ENCODE results near the gene FOXK1. TPM values are rescaled to one million over a fixed set of nuclear protein-coding genes. Genes with fewer than 3 reads are reported as not detected.

The FOXK1 gene
- total and polyA plus RNA-seq, 2 of the 13 experiments (the other 11 are each of a cell fraction or from before 2014, with no cell fraction given) = 4.6 to 8.8 TPM

GRCh38 chr7:4712281-4713182 is 30.4 kb downstream of the FOXK1 start (continued):
- TF ChIP-seq, protein P1, sequence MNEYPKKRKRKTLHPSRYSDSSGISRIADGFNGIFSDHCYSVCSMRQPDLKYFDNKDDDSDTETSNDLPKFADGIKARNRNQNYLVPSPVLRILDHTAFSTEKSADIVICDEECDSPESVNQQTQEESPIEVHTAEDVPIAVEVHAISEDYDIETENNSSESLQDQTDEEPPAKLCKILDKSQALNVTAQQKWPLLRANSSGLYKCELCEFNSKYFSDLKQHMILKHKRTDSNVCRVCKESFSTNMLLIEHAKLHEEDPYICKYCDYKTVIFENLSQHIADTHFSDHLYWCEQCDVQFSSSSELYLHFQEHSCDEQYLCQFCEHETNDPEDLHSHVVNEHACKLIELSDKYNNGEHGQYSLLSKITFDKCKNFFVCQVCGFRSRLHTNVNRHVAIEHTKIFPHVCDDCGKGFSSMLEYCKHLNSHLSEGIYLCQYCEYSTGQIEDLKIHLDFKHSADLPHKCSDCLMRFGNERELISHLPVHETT (CRISPR knock-in tag; conservative IDR thresholded peaks at IDR 0.05) = no peak
- TF ChIP-seq SRSF9 (IDR thresholded peaks at IDR 0.05; ENCODE audit: borderline replicate concordance, insufficient read depth, low read depth, low read length, poor library complexity, severe bottlenecking) = no peak
- TF ChIP-seq MTF1 (CRISPR knock-in tag; IDR thresholded peaks at IDR 0.05) = no peak
- no peak for TF ChIP-seq HNRNPL (IDR thresholded peaks at IDR 0.05; ENCODE audit: low read depth, low read length)
- TF ChIP-seq, protein P2, sequence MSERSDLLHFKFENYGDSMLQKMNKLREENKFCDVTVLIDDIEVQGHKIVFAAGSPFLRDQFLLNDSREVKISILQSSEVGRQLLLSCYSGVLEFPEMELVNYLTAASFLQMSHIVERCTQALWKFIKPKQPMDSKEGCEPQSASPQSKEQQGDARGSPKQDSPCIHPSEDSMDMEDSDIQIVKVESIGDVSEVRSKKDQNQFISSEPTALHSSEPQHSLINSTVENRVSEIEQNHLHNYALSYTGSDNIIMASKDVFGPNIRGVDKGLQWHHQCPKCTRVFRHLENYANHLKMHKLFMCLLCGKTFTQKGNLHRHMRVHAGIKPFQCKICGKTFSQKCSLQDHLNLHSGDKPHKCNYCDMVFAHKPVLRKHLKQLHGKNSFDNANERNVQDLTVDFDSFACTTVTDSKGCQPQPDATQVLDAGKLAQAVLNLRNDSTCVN (CRISPR knock-in tag; IDR thresholded peaks at IDR 0.05; ENCODE audit: borderline replicate concordance) = no peak
- no peak for TF ChIP-seq NR2F2 (IDR thresholded peaks at IDR 0.05; ENCODE audit: borderline replicate concordance, low read depth)
- TF ChIP-seq, protein P3, sequence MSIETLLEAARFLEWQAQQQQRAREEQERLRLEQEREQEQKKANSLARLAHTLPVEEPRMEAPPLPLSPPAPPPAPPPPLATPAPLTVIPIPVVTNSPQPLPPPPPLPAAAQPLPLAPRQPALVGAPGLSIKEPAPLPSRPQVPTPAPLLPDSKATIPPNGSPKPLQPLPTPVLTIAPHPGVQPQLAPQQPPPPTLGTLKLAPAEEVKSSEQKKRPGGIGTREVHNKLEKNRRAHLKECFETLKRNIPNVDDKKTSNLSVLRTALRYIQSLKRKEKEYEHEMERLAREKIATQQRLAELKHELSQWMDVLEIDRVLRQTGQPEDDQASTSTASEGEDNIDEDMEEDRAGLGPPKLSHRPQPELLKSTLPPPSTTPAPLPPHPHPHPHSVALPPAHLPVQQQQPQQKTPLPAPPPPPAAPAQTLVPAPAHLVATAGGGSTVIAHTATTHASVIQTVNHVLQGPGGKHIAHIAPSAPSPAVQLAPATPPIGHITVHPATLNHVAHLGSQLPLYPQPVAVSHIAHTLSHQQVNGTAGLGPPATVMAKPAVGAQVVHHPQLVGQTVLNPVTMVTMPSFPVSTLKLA (IDR thresholded peaks at IDR 0.05) = peak; percentile 27; the same call in 1 of the 2 replicates
- TF ChIP-seq NFE2L2 (IDR thresholded peaks at IDR 0.05; ENCODE audit: low read length) = no peak
- peak; percentile 61; the same call in 1 of the 2 replicates for TF ChIP-seq MEIS2 (CRISPR knock-in tag; IDR thresholded peaks at IDR 0.05)
- TF ChIP-seq, protein P4, sequence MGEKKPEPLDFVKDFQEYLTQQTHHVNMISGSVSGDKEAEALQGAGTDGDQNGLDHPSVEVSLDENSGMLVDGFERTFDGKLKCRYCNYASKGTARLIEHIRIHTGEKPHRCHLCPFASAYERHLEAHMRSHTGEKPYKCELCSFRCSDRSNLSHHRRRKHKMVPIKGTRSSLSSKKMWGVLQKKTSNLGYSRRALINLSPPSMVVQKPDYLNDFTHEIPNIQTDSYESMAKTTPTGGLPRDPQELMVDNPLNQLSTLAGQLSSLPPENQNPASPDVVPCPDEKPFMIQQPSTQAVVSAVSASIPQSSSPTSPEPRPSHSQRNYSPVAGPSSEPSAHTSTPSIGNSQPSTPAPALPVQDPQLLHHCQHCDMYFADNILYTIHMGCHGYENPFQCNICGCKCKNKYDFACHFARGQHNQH (CRISPR knock-in tag; IDR thresholded peaks at IDR 0.05) = peak; percentile 73; the same call in 1 of the 2 replicates
- no peak for TF ChIP-seq KIAA2018 (CRISPR knock-in tag; IDR thresholded peaks at IDR 0.05; ENCODE audit: borderline replicate concordance)

All from HepG2 (cell line).